ENCODE measurements around the gene VAV2. TPM values are rescaled to one million over a fixed set of nuclear protein-coding genes. Genes with fewer than 3 reads are reported as not detected.

The VAV2 gene
- total RNA-seq, 3 donors from 2014 or later, result 5.3 to 9.5 (median 8.8) TPM

DNA sequence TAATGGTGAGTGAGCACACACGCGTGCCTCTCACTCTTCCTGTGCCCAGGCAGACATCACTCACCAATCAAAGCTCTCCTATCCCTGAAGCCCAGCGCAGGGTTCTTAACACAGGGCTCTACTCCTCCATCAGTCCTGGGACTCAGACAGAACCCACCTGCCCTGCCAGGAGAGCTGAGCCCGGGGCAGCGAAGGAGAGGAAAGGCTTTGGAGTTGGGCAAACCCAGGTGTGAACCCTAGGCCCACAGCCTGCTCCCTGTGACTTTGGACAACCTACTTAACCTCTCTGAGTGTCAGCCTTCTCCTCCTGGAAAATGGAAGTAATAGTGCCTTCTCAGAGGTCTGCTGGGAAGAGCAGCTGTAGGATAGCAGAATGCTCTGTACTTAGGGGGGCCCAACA lies 155.3 kb downstream of the VAV2 start:
- TF ChIP-seq, protein P1, sequence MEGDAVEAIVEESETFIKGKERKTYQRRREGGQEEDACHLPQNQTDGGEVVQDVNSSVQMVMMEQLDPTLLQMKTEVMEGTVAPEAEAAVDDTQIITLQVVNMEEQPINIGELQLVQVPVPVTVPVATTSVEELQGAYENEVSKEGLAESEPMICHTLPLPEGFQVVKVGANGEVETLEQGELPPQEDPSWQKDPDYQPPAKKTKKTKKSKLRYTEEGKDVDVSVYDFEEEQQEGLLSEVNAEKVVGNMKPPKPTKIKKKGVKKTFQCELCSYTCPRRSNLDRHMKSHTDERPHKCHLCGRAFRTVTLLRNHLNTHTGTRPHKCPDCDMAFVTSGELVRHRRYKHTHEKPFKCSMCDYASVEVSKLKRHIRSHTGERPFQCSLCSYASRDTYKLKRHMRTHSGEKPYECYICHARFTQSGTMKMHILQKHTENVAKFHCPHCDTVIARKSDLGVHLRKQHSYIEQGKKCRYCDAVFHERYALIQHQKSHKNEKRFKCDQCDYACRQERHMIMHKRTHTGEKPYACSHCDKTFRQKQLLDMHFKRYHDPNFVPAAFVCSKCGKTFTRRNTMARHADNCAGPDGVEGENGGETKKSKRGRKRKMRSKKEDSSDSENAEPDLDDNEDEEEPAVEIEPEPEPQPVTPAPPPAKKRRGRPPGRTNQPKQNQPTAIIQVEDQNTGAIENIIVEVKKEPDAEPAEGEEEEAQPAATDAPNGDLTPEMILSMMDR (IDR thresholded peaks at IDR 0.05), result no peak
- TF ChIP-seq POLR2AphosphoS5 (IDR thresholded peaks at IDR 0.05) (no peak), POLR2A (IDR thresholded peaks at IDR 0.05) (no peak)
- H3K4me1 ChIP-seq, result no peaks in the 10 kb centered on the region
- intact Hi-C loops (cut with DNase I; ENCODE audit: low total_unique reads), result loop anchor here (5.0 to 10.0 kb wide), 2 partner anchors 48 to 1625 kb away; no protein-coding TSS in a partner anchor

DNA sequence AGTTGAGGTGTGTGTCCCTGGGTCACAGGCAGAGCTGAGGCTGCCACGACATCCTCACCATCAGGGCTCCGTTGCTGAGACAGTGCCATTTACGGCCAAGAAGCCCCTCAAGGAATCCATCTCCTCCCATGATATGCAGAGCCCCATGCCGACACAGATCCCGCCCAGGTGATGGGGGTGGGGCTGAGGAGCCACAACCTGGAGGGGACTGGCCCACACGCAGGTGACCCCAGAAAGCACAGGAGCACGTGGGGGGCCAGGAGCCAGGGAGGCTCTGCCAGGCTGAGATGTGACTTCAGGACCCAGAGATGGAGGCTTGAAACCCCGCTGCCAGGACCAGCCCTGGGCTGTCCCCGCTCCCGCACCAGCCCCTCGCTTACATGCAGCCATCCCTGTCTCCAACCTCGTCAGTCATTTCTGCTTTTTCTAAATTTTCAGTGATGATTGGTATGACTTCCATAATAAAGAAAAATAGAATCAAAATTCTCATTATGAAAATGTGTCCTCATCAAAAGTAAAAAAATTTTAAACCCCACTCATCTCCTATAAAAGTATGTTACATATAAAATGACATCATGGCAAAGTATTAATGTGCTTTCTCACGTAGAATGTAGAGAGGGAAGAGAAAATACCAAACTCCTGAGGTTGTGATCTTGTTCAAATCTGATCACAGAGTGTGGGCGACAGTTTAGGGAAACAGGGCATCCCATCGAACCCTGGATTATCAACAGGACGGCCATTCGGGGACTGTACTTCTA lies 155.9 kb downstream of the VAV2 start:
- TF ChIP-seq POLR2A (IDR thresholded peaks at IDR 0.05) (no peak), POLR2AphosphoS5 (IDR thresholded peaks at IDR 0.05) (no peak)
- TF ChIP-seq, protein P1 (IDR thresholded peaks at IDR 0.05), result no peak
- Histone ChIP-seq H3K27ac (no peak overlapping the region), H3K27me3 (no peaks in the 10 kb centered on the region), H3K4me1 (no peaks in the 10 kb centered on the region), H3K9me3 (no peaks in the 10 kb centered on the region), H3K4me3 (no peak overlapping the region), H3K36me3 (no peaks in the 10 kb centered on the region)
- intact Hi-C loops (cut with DNase I; ENCODE audit: low total_unique reads), result loop anchor here (5.0 to 10.0 kb wide), 2 partner anchors 49 to 1626 kb away; no protein-coding TSS in a partner anchor
- DNase-seq (ENCODE audit: low spot score in 2 of 2), result no peak

More for the DNA sequence above, 155.3 kb downstream of the VAV2 start:
- H3K36me3 ChIP-seq, result no peaks in the 10 kb centered on the region
- no peak overlapping the region for H3K4me3 ChIP-seq
- DNase-seq (ENCODE audit: low spot score in 2 of 2), result no peak
- no peak overlapping the region for H3K27ac ChIP-seq
- no peaks in the 10 kb centered on the region for H3K9me3 ChIP-seq
- H3K27me3 ChIP-seq, result no peaks in the 10 kb centered on the region

DNA sequence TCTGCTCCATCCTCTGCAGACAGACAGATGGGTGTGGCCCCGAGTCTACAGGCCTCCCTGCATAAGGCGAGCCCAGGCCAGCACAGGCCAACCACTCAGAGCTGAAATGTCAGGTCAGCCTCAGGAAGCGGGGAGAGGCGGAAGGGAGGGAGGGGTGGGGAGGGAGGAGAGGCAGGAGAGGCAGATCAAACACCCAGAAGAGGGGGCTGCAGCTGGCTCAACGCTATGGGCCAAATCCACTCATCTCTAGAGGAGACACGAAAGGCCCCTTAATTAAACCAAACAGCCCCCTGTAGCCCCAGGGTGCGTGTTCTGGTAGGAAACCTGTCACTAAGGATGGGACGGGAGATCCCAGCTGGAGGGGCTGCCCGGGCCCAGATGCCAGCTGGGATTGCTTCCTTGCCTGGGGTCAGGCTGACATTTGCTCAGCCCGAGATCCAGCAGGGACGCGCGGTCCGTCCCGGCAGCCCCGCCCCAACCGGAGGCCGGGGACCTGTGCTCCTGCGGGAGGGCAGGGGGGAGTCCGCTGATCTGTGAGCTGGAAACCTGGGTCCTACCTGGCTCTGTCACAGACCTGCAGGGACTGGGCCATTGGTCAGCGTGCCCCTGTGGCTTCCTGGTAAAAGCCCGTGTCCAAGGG lies 156.7 kb downstream of the VAV2 start:
- Histone ChIP-seq H3K36me3 (no peaks in the 10 kb centered on the region), H3K27ac (no peak overlapping the region), H3K27me3 (no peaks in the 10 kb centered on the region), H3K9me3 (no peaks in the 10 kb centered on the region), H3K4me3 (no peak overlapping the region), H3K4me1 (no peaks in the 10 kb centered on the region)
- intact Hi-C loops (cut with DNase I; ENCODE audit: low total_unique reads), result loop anchor here (5.0 to 10.0 kb wide), 2 partner anchors 49 to 1627 kb away; no protein-coding TSS in a partner anchor
- no peak for DNase-seq (ENCODE audit: low spot score in 2 of 2)
- TF ChIP-seq, protein P1 (IDR thresholded peaks at IDR 0.05), result no peak
- TF ChIP-seq POLR2A (IDR thresholded peaks at IDR 0.05) (no peak), POLR2AphosphoS5 (IDR thresholded peaks at IDR 0.05) (no peak)

DNA sequence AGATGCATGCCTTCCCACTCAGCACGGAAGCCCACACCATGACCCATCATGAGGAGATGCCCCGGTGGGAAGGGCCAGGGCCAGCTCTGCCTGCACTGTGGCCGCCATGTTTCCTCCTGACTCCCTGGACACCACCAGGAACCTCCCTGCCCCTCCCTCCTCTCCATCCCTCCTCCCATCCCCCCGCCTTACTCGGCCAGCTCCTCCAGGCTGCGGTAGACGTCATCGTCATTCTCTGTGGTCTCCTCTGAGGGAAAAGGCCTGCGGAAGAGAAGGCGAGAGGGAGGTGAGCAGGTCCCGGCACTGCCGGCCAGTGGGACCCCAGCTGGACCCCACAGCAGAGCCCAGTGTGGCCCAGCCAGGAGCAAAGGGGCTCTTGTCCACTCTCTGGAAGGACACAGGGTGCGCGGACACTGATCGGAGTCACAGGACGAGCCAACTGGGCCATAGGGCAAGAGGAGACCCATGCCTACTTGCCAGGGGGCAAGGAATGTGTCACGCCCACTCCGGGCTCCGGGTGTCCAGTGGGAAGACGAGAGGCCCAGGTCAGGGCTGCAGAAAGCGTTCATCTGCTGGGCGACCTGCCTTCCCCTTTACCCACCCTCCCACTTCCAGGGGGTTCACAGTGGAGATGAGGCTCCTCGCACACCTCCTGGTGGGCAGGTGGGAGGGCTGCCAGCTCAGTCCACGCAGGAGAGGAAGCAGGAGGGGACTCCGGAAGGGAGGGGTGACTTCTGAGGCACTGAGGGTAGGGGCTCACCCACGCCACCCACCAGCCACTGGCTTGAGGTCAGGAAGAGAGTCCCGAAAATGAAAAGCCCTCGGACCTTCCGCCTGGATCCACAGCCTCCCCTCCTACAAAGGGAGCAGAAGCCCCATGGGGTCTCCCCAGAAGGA lies 157.8 kb downstream of the VAV2 start:
- Histone ChIP-seq H3K4me3 (no peak overlapping the region), H3K27ac (no peak overlapping the region), H3K36me3 (no peaks in the 10 kb centered on the region), H3K9me3 (no peaks in the 10 kb centered on the region), H3K27me3 (no peaks in the 10 kb centered on the region), H3K4me1 (no peaks in the 10 kb centered on the region)
- DNase-seq (ENCODE audit: low spot score in 2 of 2), result no peak
- intact Hi-C loops (cut with DNase I; ENCODE audit: low total_unique reads), result loop anchor here (10.0 kb wide), 1 partner anchor 50 kb away; no protein-coding TSS in a partner anchor
- no peak for TF ChIP-seq POLR2AphosphoS5 (IDR thresholded peaks at IDR 0.05)
- no peak for TF ChIP-seq POLR2A (IDR thresholded peaks at IDR 0.05)
- TF ChIP-seq, protein P1 (IDR thresholded peaks at IDR 0.05), result no peak

All from breast epithelium (tissue), 4 donors.